DOHH2 (cell line): ENCODE results near the gene BDNF.
"Not testable (repeated sequence)": the region's sequence is repeated elsewhere in the genome, so short reads cannot be mapped to it uniquely, and the experiment has no call there.

ENCODE experiments used
- H3F3A ChIP-seq: fragments of 200-600 bp; sonication (generic), shearing (Covaris generic); 2 replicates; pipeline ENCODE4 v1.6.0; 2016; ENCODE audit warnings: antibody characterized with exemption, mild to moderate bottlenecking; ENCODE audit not compliant: control insufficient read depth, insufficient read depth
- H3K27ac ChIP-seq: fragments of 200-600 bp; sonication (generic); 2 replicates; pipeline ENCODE4 v1.5.1; 2014; ENCODE audit warnings: low read depth, mild to moderate bottlenecking, low read length, moderate library complexity
- H3K27me3 ChIP-seq: fragments of 200-600 bp; sonication (generic); 2 replicates; pipeline ENCODE4 v1.6.1; 2014; ENCODE audit warnings: mild to moderate bottlenecking, low read length, mixed read lengths; ENCODE audit not compliant: control insufficient read depth
- H3K36me3 ChIP-seq: fragments of 200-600 bp; sonication (generic); 2 replicates; pipeline ENCODE4 v1.6.1; 2014; ENCODE audit warnings: mild to moderate bottlenecking, low read length, moderate library complexity, mixed read lengths; ENCODE audit not compliant: control insufficient read depth
- H3K4me1 ChIP-seq: fragments of 200-600 bp; sonication (generic); 2 replicates; pipeline ENCODE4 v1.6.1; 2014; ENCODE audit warnings: mild to moderate bottlenecking, low read length, mixed read lengths; ENCODE audit not compliant: control insufficient read depth
- H3K4me2 ChIP-seq: fragments of 200-600 bp; sonication (generic); 2 replicates; pipeline ENCODE4 v1.6.0; 2014; ENCODE audit warnings: mild to moderate bottlenecking, low read length, moderate library complexity
- H3K4me3 ChIP-seq: fragments of 200-600 bp; sonication (generic); 2 replicates; pipeline ENCODE4 v1.5.1; 2014; ENCODE audit warnings: mild to moderate bottlenecking, low read length, mixed read lengths
- H3K79me2 ChIP-seq: fragments of 200-600 bp; sonication (generic); 2 replicates; pipeline ENCODE4 v1.6.1; 2014; ENCODE audit warnings: mild to moderate bottlenecking, low read length, mixed read lengths; ENCODE audit not compliant: control insufficient read depth
- H3K9me2 ChIP-seq: fragments of 200-600 bp; sonication (generic); replicated peaks from 2 replicates; pipeline ENCODE4 v1.6.1; 2014; ENCODE audit warnings: mild to moderate bottlenecking, low read length, mixed read lengths; ENCODE audit not compliant: control insufficient read depth
- H3K9me3 ChIP-seq: fragments of 200-600 bp; sonication (generic); 2 replicates; pipeline ENCODE4 v1.6.1; 2014; ENCODE audit warnings: antibody characterized with exemption, low read length, mixed read lengths; ENCODE audit not compliant: control insufficient read depth, insufficient read depth
- H4K20me1 ChIP-seq: fragments of 200-600 bp; sonication (generic); 2 replicates; pipeline ENCODE4 v1.6.0; 2014; ENCODE audit warnings: low read depth, mild to moderate bottlenecking, antibody characterized with exemption, low read length, moderate library complexity; ENCODE audit not compliant: control insufficient read depth, insufficient read depth
- CTCF ChIP-seq: fragments of 200-600 bp; sonication (generic); IDR thresholded peaks from one replicate; pipeline ENCODE4 v1.5.1; 2014; ENCODE audit warnings: antibody characterized with exemption, mild to moderate bottlenecking, low read depth, low read length; ENCODE audit not compliant: poor library complexity, severe bottlenecking
- EZH2phosphoT487 ChIP-seq: fragments of 200-600 bp; sonication (generic); IDR thresholded peaks from 2 replicates; pipeline ENCODE4 v1.6.1; 2017; ENCODE audit warnings: borderline replicate concordance, mild to moderate bottlenecking, antibody characterized with exemption, low read length, moderate library complexity, mixed read lengths

BDNF gene

GRCh38 chr11:27672836-27673464 is 27.3 kb downstream of the BDNF start:
- TF ChIP-seq CTCF (no peak), EZH2phosphoT487 (no peak)
- H3K4me1 ChIP-seq, result no peaks in the 10 kb centered on the region
- H3K79me2 ChIP-seq, result no peaks in the 10 kb centered on the region
- no peaks in the 10 kb centered on the region for H3F3A ChIP-seq
- no peaks in the 10 kb centered on the region for H3K9me3 ChIP-seq
- no peak overlapping the region for H3K4me3 ChIP-seq
- no peak overlapping the region for H3K4me2 ChIP-seq
- no peak overlapping the region for H3K27ac ChIP-seq
- no peaks in the 10 kb centered on the region for H3K27me3 ChIP-seq
- no peaks in the 10 kb centered on the region for H4K20me1 ChIP-seq
- H3K9me2 ChIP-seq, result no peaks in the 10 kb centered on the region
- H3K36me3 ChIP-seq, result no peaks in the 10 kb centered on the region

GRCh38 chr11:27665508-27666101 is 34.6 kb downstream of the BDNF start:
- not testable (repeated sequence) for H3K4me1 ChIP-seq, H3K4me2 ChIP-seq, H4K20me1 ChIP-seq, H3K36me3 ChIP-seq, H3F3A ChIP-seq, H3K27ac ChIP-seq, H3K9me2 ChIP-seq, H3K4me3 ChIP-seq, H3K79me2 ChIP-seq, H3K9me3 ChIP-seq, H3K27me3 ChIP-seq

- H3F3A ChIP-seq, result no peaks in the 10 kb centered on the region
- no peaks in the 10 kb centered on the region for H3K9me2 ChIP-seq
- no peaks in the 10 kb centered on the region for H3K4me1 ChIP-seq
- H3K79me2 ChIP-seq, result no peaks in the 10 kb centered on the region
- H3K27me3 ChIP-seq, result no peaks in the 10 kb centered on the region
- H3K36me3 ChIP-seq, result no peaks in the 10 kb centered on the region
- no peak overlapping the region for H3K4me3 ChIP-seq
- no peaks in the 10 kb centered on the region for H4K20me1 ChIP-seq
- TF ChIP-seq EZH2phosphoT487, result no peak
- TF ChIP-seq CTCF, result no peak
- no peaks in the 10 kb centered on the region for H3K9me3 ChIP-seq
- H3K4me2 ChIP-seq, result no peak overlapping the region
- H3K27ac ChIP-seq, result no peak overlapping the region
These were observed 36.9 kb downstream of the BDNF start for GRCh38 chr11:27663326-27663725.

- H3K4me1 ChIP-seq, result no peaks in the 10 kb centered on the region
- no peaks in the 10 kb centered on the region for H3K9me2 ChIP-seq
- no peak overlapping the region for H3K4me2 ChIP-seq
- no peak overlapping the region for H3K27ac ChIP-seq
- no peaks in the 10 kb centered on the region for H4K20me1 ChIP-seq
- no peak overlapping the region for H3K4me3 ChIP-seq
- H3K79me2 ChIP-seq, result no peaks in the 10 kb centered on the region
- no peaks in the 10 kb centered on the region for H3K36me3 ChIP-seq
- no peaks in the 10 kb centered on the region for H3F3A ChIP-seq
- H3K9me3 ChIP-seq, result no peaks in the 10 kb centered on the region
- no peak for TF ChIP-seq CTCF
- no peak for TF ChIP-seq EZH2phosphoT487
- H3K27me3 ChIP-seq, result no peaks in the 10 kb centered on the region
These were observed 40.1 kb downstream of the BDNF start for GRCh38 chr11:27660171-27660570.
